Fibroblast of villous mesenchyme (primary cell): ENCODE results near the gene USP35. TPM values are rescaled to one million over a fixed set of nuclear protein-coding genes. Genes with fewer than 3 reads are reported as not detected.

Experiments
- DNase-seq: peaks from one replicate; pipeline ENCODE4 v3.0.0-alpha.2; 2010; ENCODE audit warnings: low read depth
- H3K4me3 ChIP-seq: 2 replicates; pipeline ENCODE4 v1.5.1; 2011; ENCODE audit warnings: low read depth, mild to moderate bottlenecking, low read length
- CTCF ChIP-seq: IDR thresholded peaks from 2 replicates; pipeline ENCODE4 v1.5.1; 2012; ENCODE audit warnings: low read depth, mild to moderate bottlenecking, low read length; ENCODE audit not compliant: insufficient read depth
- total RNA-seq: library from RNA; depleted of rRNA; stranded (reverse); fragments of >200 nt; gene quantifications from 2 replicates; pipeline ENCODE4 v1.2.3, GENCODE V29; 2012

The USP35 gene, protein sequence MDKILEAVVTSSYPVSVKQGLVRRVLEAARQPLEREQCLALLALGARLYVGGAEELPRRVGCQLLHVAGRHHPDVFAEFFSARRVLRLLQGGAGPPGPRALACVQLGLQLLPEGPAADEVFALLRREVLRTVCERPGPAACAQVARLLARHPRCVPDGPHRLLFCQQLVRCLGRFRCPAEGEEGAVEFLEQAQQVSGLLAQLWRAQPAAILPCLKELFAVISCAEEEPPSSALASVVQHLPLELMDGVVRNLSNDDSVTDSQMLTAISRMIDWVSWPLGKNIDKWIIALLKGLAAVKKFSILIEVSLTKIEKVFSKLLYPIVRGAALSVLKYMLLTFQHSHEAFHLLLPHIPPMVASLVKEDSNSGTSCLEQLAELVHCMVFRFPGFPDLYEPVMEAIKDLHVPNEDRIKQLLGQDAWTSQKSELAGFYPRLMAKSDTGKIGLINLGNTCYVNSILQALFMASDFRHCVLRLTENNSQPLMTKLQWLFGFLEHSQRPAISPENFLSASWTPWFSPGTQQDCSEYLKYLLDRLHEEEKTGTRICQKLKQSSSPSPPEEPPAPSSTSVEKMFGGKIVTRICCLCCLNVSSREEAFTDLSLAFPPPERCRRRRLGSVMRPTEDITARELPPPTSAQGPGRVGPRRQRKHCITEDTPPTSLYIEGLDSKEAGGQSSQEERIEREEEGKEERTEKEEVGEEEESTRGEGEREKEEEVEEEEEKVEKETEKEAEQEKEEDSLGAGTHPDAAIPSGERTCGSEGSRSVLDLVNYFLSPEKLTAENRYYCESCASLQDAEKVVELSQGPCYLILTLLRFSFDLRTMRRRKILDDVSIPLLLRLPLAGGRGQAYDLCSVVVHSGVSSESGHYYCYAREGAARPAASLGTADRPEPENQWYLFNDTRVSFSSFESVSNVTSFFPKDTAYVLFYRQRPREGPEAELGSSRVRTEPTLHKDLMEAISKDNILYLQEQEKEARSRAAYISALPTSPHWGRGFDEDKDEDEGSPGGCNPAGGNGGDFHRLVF
- total RNA-seq, result 10.8 and 12.9 TPM in 2 replicates

DNA sequence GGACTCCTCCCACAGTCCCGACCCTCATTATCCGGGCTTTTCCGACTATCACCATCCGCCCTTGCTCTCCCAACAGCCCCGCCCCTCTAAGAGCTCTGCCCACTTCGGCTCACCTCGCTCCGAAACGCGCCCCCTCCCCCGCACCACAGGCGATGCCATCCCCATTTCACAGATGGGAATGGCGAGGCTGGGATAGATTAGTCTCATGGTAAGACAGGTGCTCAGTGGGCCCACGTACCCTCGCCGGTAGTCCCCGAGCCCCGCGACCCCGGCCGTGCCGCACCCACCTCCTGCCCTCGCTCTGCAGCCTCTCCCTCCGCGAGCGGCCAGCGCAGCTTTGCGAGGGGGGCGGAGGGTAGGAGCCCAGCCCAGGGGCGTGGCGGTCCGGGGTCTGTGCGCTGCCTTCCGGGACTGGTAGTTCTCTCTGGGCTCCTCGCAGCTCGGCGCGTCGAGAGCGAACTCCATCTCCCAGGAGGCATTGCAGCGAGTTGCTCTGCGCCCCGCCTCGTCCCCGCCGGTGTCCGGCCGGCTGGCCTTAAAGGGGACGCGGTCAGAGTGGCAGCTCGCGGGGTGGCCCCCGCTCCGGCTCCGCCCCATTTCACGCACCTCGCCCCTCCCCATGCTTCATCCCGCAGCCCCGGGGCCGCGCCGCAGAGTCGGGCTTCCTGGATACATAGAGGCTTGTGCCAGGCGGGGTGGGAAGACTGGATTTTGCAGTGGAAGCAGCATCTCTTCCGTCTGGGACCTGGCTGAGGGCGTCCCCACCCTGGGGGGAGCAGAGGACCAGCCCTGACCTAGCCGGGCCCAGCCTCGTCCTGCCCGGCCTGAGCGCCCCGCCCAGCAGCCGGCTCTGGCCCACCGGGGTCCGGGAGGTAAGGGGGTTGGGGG, at the start of gene USP35, which contains the start of gene KCTD21:
Gene USP35 (plus strand): TSS at position 634 of the 888 bp plus-strand sequence. CDS start 7,327 bp downstream, outside the sequence.
Gene KCTD21 (minus strand): TSS at position 341 of the 888 bp plus-strand sequence. CDS start 14,072 bp downstream, outside the sequence.
- no peak for TF ChIP-seq CTCF
- peak within 1 kb of the TSS; percentile 91 for H3K4me3 ChIP-seq
- DNase-seq, result peak; percentile 97

DNA sequence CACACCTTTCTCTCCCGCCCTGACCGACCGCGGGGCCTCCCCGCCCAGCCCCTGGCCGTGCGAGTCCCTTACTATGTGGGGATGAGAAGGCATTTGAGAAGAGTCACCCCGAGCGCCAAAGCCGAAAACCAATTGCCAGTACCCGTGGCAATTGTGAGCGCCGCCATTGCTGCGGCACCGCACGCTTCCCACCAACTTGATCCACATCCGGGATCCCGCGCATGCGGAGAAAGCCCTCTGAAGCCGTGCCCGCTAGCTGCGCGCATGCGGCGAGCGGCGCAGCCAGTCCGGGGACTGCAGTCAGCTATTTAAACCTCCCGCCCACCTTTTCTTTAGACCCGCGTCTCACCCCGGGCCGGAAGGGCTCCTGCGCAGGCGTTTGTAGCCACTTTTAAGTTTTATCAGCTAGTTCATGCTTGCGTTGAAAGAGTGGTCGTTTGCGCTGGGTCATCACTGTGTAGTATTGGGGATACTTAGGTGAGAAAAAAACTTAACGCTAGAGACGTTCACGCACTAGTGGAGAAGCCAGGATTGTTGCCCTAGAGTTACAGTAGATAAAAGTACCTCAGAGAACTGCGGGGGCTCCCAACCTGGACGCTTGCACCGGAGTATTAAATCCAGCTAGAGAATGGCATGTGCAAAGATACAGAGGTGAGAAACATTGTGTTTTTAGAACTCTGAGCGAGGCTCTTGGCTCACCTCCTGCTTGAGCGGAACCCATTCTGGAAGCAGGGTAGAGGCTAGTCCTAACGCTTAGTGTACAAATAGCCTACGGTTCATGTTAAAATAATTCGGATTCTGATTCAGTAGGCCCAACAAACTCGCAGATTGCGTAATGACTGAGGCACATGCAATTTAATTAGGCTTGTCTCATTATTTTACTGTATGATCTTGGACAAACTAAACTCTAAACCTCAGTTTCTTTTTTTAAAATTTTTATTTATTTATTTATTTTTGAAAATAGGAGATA, 49.0 kb upstream of the USP35 start, which contains the start of gene ALG8:
Gene ALG8 (minus strand): TSS at position 205 of the 970 bp plus-strand sequence. CDS start 38 bp downstream, at position 167.
- no peak for TF ChIP-seq CTCF
- peak; percentile 96 for DNase-seq
- peak within 1 kb of the TSS; percentile 86 for H3K4me3 ChIP-seq

GRCh38 chr11:78140392-78141077, 48.2 kb upstream of the USP35 start:
- H3K4me3 ChIP-seq, result peak overlapping the region; percentile 86
- TF ChIP-seq CTCF, result no peak
- peak; percentile 6 for DNase-seq

DNA sequence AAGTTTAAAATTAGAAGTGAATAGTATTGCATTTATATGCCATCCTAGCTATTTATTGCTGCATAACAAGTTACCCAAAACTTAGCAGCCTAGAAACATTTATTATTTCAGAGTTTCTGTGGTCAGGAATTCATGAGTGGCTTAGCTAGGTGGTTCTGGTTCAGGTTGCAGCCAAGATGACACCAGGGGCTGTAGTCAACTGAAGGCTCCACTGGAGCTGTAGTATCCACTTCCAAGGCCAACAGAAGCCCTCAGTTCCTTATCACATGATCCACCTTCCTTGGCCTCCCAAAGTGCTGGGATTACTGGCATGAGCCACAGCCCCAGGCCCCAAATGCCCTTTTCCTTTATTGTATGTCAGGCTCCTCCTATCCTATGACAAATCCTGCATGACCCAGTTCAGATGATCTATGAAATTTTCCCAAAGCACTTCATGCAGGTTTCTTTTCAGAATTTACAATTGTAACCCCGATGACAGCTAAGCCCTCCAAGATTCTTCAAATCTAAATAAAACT, 43.2 kb upstream of the USP35 start:
- DNase-seq, result no peak
- no peak overlapping the region for H3K4me3 ChIP-seq
- TF ChIP-seq CTCF, result no peak

GRCh38 chr11:78147807-78148206, 40.9 kb upstream of the USP35 start:
- no peak for TF ChIP-seq CTCF
- H3K4me3 ChIP-seq, result no peak overlapping the region
- DNase-seq, result no peak
